ENCODE results near the gene KRTAP10-2.

The KRTAP10-2 gene

DNA sequence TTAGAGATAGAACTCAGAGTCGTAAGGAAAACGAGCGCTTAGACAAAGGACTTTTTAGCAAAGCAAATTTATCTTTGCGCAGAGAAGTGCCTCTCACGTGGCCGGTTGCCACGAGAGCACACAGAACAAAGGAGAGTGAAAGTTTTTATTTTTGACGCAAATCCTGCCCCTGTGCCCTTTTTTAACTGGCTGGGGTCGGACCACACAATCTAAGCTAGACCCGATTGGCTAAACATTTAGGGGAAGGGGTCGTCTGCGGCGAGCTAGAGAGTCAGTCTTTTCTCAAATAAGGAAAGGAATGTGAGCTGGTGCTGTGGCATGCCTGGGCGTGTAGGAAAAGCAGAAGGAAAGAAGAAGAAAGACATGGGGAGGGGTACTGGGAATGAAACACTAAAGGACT, 2.4 kb downstream of the KRTAP10-2 start:
- TF ChIP-seq, protein P1, sequence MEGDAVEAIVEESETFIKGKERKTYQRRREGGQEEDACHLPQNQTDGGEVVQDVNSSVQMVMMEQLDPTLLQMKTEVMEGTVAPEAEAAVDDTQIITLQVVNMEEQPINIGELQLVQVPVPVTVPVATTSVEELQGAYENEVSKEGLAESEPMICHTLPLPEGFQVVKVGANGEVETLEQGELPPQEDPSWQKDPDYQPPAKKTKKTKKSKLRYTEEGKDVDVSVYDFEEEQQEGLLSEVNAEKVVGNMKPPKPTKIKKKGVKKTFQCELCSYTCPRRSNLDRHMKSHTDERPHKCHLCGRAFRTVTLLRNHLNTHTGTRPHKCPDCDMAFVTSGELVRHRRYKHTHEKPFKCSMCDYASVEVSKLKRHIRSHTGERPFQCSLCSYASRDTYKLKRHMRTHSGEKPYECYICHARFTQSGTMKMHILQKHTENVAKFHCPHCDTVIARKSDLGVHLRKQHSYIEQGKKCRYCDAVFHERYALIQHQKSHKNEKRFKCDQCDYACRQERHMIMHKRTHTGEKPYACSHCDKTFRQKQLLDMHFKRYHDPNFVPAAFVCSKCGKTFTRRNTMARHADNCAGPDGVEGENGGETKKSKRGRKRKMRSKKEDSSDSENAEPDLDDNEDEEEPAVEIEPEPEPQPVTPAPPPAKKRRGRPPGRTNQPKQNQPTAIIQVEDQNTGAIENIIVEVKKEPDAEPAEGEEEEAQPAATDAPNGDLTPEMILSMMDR (conservative IDR thresholded peaks at IDR 0.05; ENCODE audit: low read depth, low read length) = no peak
- no peak overlapping the region for H3K4me3 ChIP-seq (ENCODE audit: low read depth, low read length)
- no peak for DNase-seq (ENCODE audit: low read depth)

DNA sequence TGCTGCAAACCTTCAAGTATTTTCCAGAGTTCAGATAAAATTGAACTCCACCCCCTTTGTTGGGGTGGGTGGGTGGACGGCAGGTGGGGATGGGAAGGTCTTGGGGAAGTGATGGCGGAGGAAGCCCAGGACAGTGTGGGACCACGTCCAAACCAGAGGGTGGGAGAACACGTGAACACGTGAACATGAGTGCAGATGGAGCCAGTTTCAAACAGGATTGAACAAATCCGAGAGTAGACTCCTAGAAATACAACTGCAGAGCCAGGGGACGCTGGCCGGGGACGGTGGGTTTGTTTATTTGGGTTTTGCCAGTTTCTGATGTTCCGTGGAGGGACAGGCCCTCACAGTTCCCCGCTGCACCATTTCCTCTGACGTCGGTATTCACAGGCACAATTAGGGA, 2.9 kb downstream of the KRTAP10-2 start:
- H3K4me3 ChIP-seq (ENCODE audit: low read depth, low read length) = no peak overlapping the region
- no peak for DNase-seq (ENCODE audit: low read depth)
- TF ChIP-seq, protein P1 (conservative IDR thresholded peaks at IDR 0.05; ENCODE audit: low read depth, low read length) = no peak

DNA sequence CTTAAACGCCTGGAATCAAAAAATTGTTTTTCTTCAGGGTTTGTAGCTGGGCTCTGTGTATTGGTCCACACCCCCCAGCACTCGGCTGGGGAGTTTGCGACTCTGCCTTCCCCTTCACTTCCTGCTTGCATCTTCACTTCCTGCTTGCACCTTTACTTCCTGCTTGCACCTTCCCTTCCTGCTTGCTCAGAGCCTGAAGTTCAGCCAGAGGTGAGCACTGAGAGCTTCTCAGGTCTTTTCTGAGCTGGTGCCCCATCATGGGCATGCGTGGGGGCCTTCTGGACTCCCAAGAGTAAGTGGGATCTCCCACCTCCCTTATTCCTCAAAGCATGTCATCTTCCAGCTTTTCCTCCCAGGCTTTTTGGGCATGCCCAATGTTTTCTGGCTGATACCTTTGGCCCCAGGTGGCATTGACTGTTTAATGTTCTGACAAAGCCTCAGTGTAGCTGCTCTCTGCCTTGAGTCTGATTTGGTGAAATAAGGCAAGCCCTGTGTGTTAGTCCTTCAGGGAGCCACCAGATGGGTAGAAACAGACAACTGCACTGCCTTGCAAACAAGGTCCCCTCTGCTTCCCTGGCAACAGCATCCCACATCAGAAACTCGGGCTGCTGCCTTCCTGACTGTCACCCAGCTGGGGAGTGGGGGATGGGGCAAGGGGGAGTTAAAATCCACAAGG, 3.5 kb downstream of the KRTAP10-2 start:
- H3K4me3 ChIP-seq (ENCODE audit: low read depth, low read length) = no peak overlapping the region
- DNase-seq (ENCODE audit: low read depth) = no peak

DNA sequence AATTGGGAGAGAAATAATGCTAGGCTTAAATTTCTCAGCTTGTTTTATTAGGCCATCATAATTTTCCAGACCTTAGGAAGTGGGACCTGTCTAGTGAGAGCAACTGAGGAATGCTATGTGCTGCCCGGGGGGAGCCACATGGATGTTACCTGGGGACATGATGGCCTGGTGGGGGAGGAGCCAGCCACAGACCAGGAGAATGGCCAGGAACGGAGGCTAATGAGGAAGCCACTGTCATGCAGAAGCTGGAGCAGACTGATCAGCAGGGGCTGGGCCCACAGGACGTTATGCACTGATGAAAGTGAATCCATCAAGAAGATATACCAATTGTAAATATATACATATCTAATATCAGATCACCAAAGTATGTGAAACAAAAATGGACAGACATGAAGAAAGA, 6.7 kb downstream of the KRTAP10-2 start:
- DNase-seq (ENCODE audit: low read depth) = no peak
- H3K4me3 ChIP-seq (ENCODE audit: low read depth, low read length) = no peak overlapping the region
- TF ChIP-seq, protein P1 (conservative IDR thresholded peaks at IDR 0.05; ENCODE audit: low read depth, low read length) = no peak

More for the DNA sequence above, 3.5 kb downstream of the KRTAP10-2 start:
- TF ChIP-seq, protein P1 (conservative IDR thresholded peaks at IDR 0.05; ENCODE audit: low read depth, low read length) = no peak

DNA sequence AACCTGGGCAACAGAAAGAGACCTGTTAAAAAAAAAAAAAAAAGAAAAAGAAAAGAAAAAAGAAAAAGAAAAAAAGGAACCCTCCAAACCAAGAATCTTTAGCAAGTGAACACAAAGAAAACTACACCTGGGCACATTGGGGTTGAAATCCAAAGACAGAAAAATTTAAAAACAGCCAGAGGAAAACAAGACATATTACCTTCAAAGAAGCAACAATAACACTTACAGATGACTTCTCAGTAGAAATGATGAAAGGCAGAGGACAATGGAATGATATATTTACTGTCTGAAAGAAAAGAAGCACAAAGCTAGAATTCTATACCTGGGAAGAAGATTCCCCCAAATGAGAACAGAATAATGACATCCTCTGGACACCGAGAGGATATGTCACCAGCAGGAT, 8.6 kb downstream of the KRTAP10-2 start:
- TF ChIP-seq, protein P1 (conservative IDR thresholded peaks at IDR 0.05; ENCODE audit: low read depth, low read length) = no peak
- H3K4me3 ChIP-seq (ENCODE audit: low read depth, low read length) = no peak overlapping the region
- DNase-seq (ENCODE audit: low read depth) = no peak

DNA sequence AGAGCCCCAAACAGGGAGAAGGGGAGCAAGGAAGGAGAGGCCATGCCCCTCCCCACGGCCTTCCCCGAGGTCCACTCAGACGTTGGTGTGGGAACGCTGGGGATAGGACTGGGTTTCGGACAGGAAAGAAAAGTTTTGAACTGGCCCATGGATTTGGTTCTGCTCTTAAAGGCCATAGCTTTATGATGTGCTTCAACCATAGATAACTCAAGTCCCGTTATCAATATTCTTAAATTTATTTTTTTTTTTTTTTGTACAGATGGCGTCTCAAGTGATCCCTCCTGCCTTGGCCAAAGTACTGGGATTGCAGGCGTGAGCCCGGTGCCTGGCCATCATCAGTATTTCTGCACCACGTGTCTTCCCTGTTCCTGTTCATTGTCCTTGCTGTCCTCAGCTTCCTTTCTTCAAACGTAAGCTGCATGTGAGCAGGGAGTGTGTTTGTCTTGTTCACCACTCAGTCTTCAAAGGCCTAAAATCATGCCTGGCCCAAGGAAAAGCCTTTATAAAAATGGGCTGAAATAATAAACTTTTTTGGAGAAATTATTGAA, 10.5 kb downstream of the KRTAP10-2 start:
- no peak for DNase-seq (ENCODE audit: low read depth)
- TF ChIP-seq, protein P1 (conservative IDR thresholded peaks at IDR 0.05; ENCODE audit: low read depth, low read length) = no peak

More for the DNA sequence above, 10.5 kb downstream of the KRTAP10-2 start:
- no peak overlapping the region for H3K4me3 ChIP-seq (ENCODE audit: low read depth, low read length)

All from choroid plexus epithelial cell (primary cell).